ENCODE results near the gene CLCN6. TPM values are rescaled to one million over a fixed set of nuclear protein-coding genes. Genes with fewer than 3 reads are reported as not detected.
A peak's percentile ranks its signal among the peaks of the same experiment; 100 is the strongest.

Gene CLCN6
- total RNA-seq, 2 donors from 2014 or later, result 7.0 to 23.7 TPM

DNA sequence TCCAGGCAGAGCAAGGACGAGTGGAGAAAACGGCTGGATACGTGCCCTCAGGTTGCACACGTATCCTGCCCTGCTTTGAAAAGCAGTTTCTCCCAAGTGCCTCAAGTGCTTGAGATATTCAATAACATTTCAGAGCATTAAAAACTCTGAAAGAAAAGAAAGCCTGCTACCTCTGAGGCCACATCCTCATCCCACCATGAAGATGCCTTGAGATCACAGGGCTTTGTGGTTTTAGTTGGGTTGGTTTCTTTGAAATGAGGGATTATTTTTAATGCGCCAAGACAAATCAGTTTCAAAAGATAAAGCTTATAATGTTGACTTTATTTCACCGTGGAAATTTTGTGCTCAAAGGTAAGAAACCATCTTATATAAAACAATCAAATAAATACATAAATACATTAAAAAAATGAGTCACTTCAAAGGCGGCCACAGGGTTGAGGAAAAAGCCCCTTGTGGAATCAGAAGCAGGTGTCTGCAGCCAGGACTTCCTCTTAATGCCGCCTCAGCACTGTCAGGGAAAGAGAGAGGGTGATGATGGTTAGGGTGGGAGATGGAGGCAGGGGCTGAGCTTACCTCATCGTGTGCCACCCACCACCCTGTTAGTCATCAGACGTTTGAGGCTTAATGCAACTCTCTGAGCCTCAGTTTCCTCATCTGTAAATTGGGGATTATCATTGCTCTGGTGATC lies 51.3 kb downstream of the CLCN6 start:
- TF ChIP-seq, protein P1, sequence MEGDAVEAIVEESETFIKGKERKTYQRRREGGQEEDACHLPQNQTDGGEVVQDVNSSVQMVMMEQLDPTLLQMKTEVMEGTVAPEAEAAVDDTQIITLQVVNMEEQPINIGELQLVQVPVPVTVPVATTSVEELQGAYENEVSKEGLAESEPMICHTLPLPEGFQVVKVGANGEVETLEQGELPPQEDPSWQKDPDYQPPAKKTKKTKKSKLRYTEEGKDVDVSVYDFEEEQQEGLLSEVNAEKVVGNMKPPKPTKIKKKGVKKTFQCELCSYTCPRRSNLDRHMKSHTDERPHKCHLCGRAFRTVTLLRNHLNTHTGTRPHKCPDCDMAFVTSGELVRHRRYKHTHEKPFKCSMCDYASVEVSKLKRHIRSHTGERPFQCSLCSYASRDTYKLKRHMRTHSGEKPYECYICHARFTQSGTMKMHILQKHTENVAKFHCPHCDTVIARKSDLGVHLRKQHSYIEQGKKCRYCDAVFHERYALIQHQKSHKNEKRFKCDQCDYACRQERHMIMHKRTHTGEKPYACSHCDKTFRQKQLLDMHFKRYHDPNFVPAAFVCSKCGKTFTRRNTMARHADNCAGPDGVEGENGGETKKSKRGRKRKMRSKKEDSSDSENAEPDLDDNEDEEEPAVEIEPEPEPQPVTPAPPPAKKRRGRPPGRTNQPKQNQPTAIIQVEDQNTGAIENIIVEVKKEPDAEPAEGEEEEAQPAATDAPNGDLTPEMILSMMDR (IDR thresholded peaks at IDR 0.05), result no peak
- TF ChIP-seq POLR2A (IDR thresholded peaks at IDR 0.05), result no peak
- Histone ChIP-seq H3K27me3 (peaks cover 0 to 22% of the 10 kb centered on the region in 2 donors), H3K36me3 (replicated peaks in 1 of 2; ENCODE audit: insufficient read depth in 1 of 2, low read depth in 2 of 2) (no peaks in the 10 kb centered on the region), H3K4me1 (peaks cover 10% of the 10 kb centered on the region), H3K4me3 (no peak overlapping the region), H3K9me3 (no peaks in the 10 kb centered on the region), H3K27ac (no peak overlapping the region)
- ATAC-seq (no peak), DNase-seq (no peak)
- intact Hi-C loops (cut with DNase I), result no loop called here
- 25 to 35% methylated on average over 10 of the region's 10 CpGs for WGBS, 2 donors

DNA sequence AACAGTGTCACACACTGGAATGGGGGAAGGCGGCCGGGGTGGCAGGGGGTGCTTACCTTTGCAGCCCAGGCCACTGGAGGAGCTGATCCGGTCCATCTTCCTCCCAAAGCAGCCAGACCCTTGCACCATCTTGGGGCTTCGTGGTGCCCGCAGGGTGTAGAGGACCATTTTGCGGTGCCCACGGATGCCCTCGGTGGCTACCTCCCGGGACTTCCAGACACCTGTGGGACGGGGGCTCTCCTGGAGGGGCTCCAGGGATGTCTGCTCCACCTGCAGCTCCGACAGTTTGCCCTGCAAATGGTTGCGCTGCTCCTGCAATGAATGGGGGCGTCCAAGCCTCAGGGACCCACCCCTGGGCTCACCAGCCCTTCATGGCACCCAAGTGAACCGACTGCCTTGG lies 52.2 kb downstream of the CLCN6 start:
- Histone ChIP-seq H3K27me3 (peaks cover 0 to 22% of the 10 kb centered on the region in 2 donors), H3K9me3 (no peaks in the 10 kb centered on the region), H3K27ac (no peak overlapping the region), H3K4me3 (no peak overlapping the region), H3K4me1 (peaks cover 10% of the 10 kb centered on the region), H3K36me3 (replicated peaks in 1 of 2; ENCODE audit: insufficient read depth in 1 of 2, low read depth in 2 of 2) (no peaks in the 10 kb centered on the region)
- DNase-seq (no peak), ATAC-seq (no peak)
- intact Hi-C loops (cut with DNase I), result no loop called here
- WGBS, 2 donors, result 63 to 67% methylated on average over 7 to 14 of the region's 14 CpGs
- TF ChIP-seq, protein P1 (IDR thresholded peaks at IDR 0.05), result no peak
- TF ChIP-seq POLR2A (IDR thresholded peaks at IDR 0.05), result no peak

DNA sequence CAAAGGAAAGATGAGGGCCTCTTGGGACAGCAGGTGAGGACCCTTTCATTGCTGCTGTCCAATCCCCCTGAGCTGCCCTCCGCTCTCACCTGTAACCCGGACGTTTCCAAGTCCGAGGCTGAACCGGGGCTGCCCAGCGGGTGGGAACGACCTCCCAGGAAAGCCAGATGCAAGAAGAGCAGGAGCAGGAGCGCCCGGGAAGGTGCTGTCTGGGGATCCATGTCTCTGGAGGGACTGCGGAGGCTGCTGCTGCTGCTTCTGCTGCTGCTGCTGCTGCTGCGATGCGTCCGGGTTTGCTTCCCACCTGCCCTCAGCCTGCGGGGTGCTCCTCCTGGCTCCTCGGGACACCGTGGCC lies 52.6 kb downstream of the CLCN6 start, which contains the start of gene NPPB:
Gene NPPB, minus strand, starts transcription at position 333 of the 355 bp plus-strand sequence. Its CDS starts 112 bp downstream, at position 221.
- no peak for ATAC-seq
- no peak within 1 kb of the TSS for H3K27ac ChIP-seq
- H3K9me3 ChIP-seq, result no peaks in the 10 kb centered on the region
- TF ChIP-seq POLR2A (IDR thresholded peaks at IDR 0.05), result no peak
- TF ChIP-seq, protein P1 (IDR thresholded peaks at IDR 0.05), result no peak
- no peak for DNase-seq
- no peaks in the 10 kb centered on the region for H3K36me3 ChIP-seq (replicated peaks in 1 of 2; ENCODE audit: insufficient read depth in 1 of 2, low read depth in 2 of 2)
- H3K4me3 ChIP-seq, result no peak within 1 kb of the TSS
- H3K27me3 ChIP-seq, result peaks cover 0 to 22% of the 10 kb centered on the region in 2 donors
- 14% methylated on average over 16 of the region's 16 CpGs; no CpG with 5 or more reads in 1 of the 2 donors for WGBS, 2 donors
- peaks cover 10% of the 10 kb centered on the region for H3K4me1 ChIP-seq
- intact Hi-C loops (cut with DNase I), result no loop called here

DNA sequence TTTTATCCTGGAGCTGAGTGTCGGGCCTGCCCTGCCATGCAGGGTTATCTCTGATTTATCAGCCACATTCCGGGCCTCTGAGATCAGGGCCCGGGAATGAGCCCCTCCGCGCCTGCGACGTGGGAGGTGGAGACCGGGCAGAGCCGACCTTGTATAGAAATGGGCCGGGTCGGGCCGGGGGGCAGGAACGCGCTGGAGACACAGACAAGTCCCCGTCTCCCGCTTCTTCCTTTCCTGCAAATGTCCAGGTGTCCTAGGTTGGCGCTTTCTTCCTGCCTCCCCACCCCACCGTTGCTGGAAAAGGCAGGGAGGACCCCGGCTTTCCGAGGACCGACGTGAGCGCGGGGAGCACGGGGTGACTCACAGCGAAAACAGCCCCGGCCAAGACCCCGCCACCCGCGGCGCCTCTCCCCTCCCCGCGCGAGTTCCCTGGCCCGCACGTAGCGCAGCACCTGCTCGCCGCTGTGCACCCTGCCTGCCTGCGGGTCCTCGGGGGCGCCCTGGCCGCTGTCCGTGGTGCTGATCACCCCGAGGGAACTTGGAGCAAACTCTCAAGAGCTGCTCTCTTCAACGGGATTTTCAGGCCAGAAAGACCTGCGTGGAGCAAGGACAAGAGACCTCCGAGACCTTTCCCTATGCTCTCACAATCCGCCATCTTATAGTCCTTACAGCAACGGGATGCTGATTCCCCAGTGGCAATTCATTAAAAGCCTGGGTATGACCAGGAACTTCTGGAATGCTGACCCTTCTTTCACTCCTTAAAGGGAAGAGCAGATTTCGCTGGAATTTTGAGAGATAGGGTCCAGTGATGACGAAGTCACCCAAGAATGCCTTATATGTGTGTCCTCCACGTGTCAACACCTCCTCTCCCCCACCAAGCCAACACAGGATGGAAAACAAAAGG lies 53.2 kb downstream of the CLCN6 start:
- H3K27me3 ChIP-seq, result peaks cover 0 to 22% of the 10 kb centered on the region in 2 donors
- intact Hi-C loops (cut with DNase I), result no loop called here
- peak; percentile 76 for ATAC-seq

More for the DNA sequence above, 53.2 kb downstream of the CLCN6 start:
- Histone ChIP-seq H3K9me3 (no peaks in the 10 kb centered on the region), H3K27ac (no peak overlapping the region), H3K4me3 (no peak overlapping the region), H3K4me1 (peaks cover 10% of the 10 kb centered on the region), H3K36me3 (replicated peaks in 1 of 2; ENCODE audit: insufficient read depth in 1 of 2, low read depth in 2 of 2) (no peaks in the 10 kb centered on the region)
- WGBS, 2 donors, result 2 to 9% methylated on average over 13 to 52 of the region's 53 CpGs
- DNase-seq, result peak; percentile 63 to 78 (median 68)
- TF ChIP-seq POLR2A (IDR thresholded peaks at IDR 0.05), result no peak
- TF ChIP-seq, protein P1 (IDR thresholded peaks at IDR 0.05), result peak in 5 of 7 experiments; percentile 8 to 46 (median 41)

Data from body of pancreas (tissue), 4 donors.